HG03432 (cell line): ENCODE results near the gene RGS6.

Experiments used
- ATAC-seq: cut with Tn5 transposase; IDR thresholded peaks from one replicate; pipeline ENCODE4 v1.9.1; 2021; ENCODE audit warnings: mild to moderate bottlenecking, moderate library complexity; ENCODE audit not compliant: unreplicated experiment

RGS6 gene

GRCh38 chr14:72614891-72615415 is 682.7 kb downstream of the RGS6 start:
- no peak for ATAC-seq

DNA sequence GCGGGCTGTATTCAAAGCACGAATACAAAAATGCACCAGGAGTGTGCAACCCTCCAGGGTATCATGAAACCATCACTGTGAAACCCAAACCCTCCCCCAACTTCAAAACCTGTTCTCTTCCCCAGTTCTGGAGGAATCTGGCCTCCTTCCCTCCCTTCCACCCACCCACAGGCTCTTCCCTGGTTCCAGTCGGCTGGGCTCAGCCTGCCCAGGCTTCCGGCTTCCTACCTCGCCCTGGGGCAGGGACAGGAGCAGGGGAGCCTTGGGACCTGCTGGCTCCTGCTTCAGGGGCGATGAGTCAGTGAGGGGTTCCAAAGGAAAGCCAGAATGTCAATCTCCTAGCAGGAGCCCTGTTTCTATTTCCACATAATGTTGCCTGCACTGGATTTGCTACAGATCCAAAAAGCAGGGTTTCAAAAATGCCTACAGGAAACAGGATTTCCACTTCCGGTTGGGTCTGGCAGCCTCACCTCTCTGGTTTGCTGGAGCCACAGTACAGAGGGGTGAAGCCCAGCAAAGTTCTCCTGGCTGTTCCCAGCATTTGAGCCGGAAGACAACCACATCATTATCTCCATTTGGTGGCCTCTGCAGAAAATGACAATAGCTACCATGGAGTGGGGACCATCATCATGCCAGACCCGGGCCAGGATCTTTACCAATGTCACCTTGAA is 683.4 kb downstream of the RGS6 start:
- ATAC-seq: no peak
